Measurements from ENCODE around the gene SLAMF7. TPM values are rescaled to one million over a fixed set of nuclear protein-coding genes. Genes with fewer than 3 reads are reported as not detected.

Gene SLAMF7
- total RNA-seq = not detected in 2 replicates

GRCh38 chr1:160739098-160739511, at the start of gene SLAMF7:
SLAMF7 (plus strand) TSS chr1:160739247; CDS start chr1:160739302, 55 bp downstream.

GRCh38 chr1:160711602-160712311, 27.3 kb upstream of the SLAMF7 start, which contains the start of gene CD48:
CD48 (minus strand) TSS chr1:160711822; CDS start chr1:160711763, 59 bp downstream.

GRCh38 chr1:160795951-160796383, 56.9 kb downstream of the SLAMF7 start, which contains the start of gene LY9:
LY9 (plus strand) TSS chr1:160796174; CDS start chr1:160796188, 14 bp downstream.

Other genes with a start within 250 kb of the SLAMF7 start
- not detected in 2 replicates for gene SLAMF6, start 216.0 kb upstream of the SLAMF7 start, total RNA-seq
- gene CD84, start 159.8 kb upstream of the SLAMF7 start, total RNA-seq = not detected in 2 replicates
- not detected in 2 replicates for gene SLAMF1, start 92.2 kb upstream of the SLAMF7 start, total RNA-seq
- gene CD48, start 27.4 kb upstream of the SLAMF7 start, total RNA-seq = not detected in 2 replicates
- gene LY9, start 56.9 kb downstream of the SLAMF7 start, total RNA-seq = not detected in 2 replicates
- gene CD244, start 123.6 kb downstream of the SLAMF7 start, total RNA-seq = not detected in 2 replicates
- not detected in 2 replicates for gene ITLN1, start 145.9 kb downstream of the SLAMF7 start, total RNA-seq
- not detected in 2 replicates for gene ITLN2, start 215.6 kb downstream of the SLAMF7 start, total RNA-seq